Raji (cell line): ENCODE data around the gene PCNT.

Source experiments
- POLR2A ChIP-seq: IDR thresholded peaks from 2 replicates; pipeline ENCODE4 v1.6.1; 2011; ENCODE audit warnings: low read depth, low read length, control low read depth; ENCODE audit not compliant: insufficient read depth

The PCNT gene

DNA sequence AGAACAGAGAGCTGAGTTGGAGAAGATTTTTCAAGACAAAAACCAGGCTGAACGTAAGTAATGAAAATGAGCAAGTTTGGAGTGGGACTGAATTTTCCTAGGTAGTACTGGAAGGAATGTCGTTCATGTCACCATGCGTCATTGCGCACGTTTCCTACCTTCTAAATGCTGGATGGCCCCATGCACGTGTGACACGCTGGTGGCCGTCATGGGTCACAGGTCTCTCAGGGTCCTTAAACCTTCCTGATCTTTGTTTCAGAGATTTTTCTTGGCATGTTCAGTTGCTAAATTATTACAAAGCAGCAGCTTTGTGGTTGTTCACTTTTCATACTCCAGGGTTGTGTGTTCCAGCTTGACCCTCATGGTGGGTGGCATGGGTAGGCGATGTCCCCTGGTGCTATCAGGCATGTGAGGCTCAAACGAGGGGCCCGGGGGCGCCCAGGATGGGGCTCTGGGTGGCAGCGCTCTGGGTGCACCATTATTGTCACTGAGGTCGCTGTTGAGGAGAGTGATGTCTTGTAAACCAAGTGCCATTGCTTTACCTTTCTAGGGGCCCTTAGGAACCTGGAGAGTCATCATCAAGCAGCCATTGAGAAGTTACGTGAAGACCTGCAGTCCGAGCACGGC, 25.3 kb downstream of the PCNT start:
- no peak for TF ChIP-seq POLR2A

GRCh38 chr21:46350571-46350970, 26.6 kb downstream of the PCNT start:
- TF ChIP-seq POLR2A: no peak

DNA sequence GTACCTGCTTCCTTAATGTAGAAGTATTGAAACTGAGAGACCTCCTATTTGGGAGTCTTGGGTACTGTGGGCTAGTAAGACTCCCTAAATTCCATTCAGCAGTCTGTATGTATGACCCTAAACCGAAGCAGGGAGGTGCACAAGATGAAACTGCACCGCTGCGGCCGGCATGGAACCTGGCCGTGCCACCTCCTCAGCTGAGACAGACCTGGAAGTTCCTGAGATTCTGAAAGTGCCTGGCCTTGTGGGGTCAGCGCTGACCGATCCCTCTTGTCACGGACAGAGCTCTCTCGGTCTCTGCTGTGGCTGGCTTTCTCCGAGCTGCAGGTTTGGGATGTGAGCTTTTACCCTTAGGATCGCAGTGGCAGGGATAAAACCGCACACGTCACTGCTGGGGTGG, 27.0 kb downstream of the PCNT start:
- no peak for TF ChIP-seq POLR2A

DNA sequence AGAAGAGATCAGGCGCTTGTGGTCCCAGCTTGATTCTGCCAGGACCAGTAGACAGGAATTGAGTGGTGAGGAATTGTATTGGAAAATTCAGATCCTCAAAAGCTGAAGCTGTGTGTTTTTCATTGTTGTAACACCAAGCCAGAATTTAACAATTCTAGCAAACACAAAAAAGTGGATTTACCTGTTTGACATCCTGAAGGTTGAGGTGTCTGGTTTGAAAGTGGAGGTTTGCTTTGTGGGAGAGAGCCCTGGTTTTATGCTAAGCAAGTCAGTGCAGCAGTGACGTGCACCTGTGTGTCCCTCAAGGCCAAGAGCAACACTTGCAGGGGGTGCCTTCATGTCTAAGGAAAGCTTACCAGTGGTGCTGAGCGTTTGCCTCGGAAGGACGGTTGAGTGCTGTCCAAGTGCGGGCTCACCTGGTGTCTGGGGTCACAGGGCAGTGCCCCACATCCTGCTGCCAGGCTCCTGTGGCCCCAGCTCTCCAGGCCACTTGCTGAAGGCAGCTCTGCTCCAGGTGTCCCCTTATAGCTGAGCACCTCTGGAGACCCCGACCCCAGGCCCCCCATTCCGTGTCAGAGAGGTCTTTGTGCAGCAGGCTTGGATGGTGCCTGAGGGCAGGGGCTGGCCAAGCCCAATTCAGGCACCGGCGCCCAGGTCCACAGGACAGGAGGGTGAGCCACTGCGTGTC, 27.7 kb downstream of the PCNT start:
- no peak for TF ChIP-seq POLR2A

GRCh38 chr21:46352164-46352515, 28.2 kb downstream of the PCNT start:
- TF ChIP-seq POLR2A: no peak

GRCh38 chr21:46352913-46353312, 29.0 kb downstream of the PCNT start:
- TF ChIP-seq POLR2A: no peak

DNA sequence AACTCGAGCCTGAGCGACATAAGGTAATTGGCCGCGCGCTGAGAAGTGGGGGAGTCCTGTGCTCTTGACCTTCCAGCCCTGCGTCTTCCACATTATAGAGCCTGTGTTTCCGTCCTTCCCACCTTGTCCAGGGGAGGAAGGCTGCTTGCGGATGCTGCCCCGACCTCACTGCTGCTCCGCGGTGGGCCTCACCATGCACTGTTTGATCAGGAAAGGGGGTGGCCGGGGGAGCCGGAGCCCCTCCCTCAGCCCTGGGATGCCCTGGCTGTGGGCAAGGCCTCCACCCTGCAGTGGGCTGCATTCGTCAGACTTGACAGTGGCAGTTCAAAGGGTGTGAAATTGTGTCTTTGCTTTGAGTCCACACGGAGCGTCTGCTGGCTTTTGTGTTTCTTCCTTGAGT, 30.1 kb downstream of the PCNT start:
- TF ChIP-seq POLR2A: no peak

- TF ChIP-seq POLR2A: no peak
These were observed 30.6 kb downstream of the PCNT start for GRCh38 chr21:46354518-46354917.

- no peak for TF ChIP-seq POLR2A
These were observed 31.4 kb downstream of the PCNT start for GRCh38 chr21:46355161-46356004.

- TF ChIP-seq POLR2A: no peak
These were observed 32.0 kb downstream of the PCNT start for GRCh38 chr21:46356005-46356338.

DNA sequence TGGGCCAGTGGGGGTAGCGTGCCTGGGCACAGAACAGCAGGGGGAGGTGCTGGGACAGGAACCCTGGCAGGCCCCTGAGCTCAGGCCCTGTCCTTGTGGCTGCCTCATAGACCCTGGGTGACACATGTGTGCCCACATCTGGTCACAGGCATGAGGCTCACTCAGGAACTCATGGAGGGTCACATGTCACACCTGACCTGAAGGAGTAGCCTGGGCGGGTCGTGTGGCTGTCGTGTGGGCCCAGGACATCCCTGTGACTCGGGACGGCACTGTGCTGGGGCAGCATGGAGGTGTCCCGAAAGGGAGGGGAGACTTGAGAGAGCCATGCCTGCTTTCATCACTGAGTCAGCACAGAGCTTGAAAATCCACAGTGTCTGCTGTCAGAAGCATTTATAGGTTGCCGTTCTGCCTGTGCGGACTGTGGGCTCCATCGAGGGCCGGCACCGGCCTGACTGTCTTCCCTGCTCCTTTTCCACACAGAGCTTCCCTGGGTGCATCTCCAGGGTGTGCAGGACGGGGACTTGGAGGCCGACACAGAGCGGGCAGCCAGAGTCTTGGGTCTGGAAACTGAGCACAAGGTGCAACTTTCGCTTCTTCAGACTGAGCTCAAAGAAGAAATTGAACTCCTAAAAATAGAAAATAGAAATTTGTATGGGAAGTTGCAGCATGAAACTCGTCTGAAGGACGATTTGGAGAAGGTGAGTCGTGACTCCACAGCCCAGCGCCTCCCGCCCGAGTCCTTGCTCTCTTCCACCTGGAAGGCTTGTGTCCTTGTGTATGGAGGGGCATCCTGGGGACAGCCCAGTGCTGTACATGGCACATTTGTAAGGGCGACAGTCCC, 32.8 kb downstream of the PCNT start:
- no peak for TF ChIP-seq POLR2A

- no peak for TF ChIP-seq POLR2A
These were observed 33.3 kb downstream of the PCNT start for GRCh38 chr21:46357335-46357604.

- TF ChIP-seq POLR2A: no peak
These were observed 33.9 kb downstream of the PCNT start for GRCh38 chr21:46357684-46358425.

DNA sequence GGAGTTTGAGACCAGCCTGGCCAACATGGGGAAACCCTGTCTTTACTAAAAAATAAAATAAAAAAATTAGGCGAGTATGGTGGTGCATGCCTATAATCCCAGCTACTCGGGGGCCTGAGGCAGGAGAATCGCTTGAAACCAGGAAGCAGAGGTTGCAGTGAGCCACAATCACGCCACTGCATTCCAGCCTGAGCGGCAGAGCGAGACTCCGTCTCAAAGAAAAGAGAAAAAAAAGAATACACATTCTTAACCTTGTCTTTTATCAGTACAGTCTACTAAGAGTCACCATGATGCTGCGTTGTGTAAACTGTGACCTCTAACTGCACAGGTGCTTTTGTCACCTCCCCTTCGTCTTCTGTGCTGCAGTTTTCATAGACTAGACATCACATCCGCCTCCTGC, 37.2 kb downstream of the PCNT start:
- no peak for TF ChIP-seq POLR2A

GRCh38 chr21:46361935-46362334, 38.0 kb downstream of the PCNT start:
- TF ChIP-seq POLR2A: no peak
